HG02571 (cell line): Measurements from ENCODE around the gene TMEM217.

Experiments
- ATAC-seq: cut with Tn5 transposase; IDR thresholded peaks from one replicate; pipeline ENCODE4 v1.9.1; 2021; ENCODE audit warnings: mild to moderate bottlenecking, moderate library complexity; ENCODE audit not compliant: unreplicated experiment

Gene TMEM217

GRCh38 chr6:37170273-37171200, 87.4 kb downstream of the TMEM217 start:
- ATAC-seq: peak; percentile 32

- peak; percentile 50 for ATAC-seq
Observed at GRCh38 chr6:37169496-37170272, 88.3 kb downstream of the TMEM217 start, which contains the start of gene PIM1. PIM1 (plus strand) TSS chr6:37170152; CDS start chr6:37170576, 424 bp downstream.

GRCh38 chr6:37168811-37169495, 89.0 kb downstream of the TMEM217 start:
- no peak for ATAC-seq

- no peak for ATAC-seq
Observed at GRCh38 chr6:37168163-37168758, 89.7 kb downstream of the TMEM217 start.

- ATAC-seq: no peak
Observed at GRCh38 chr6:37162740-37163139, 95.2 kb downstream of the TMEM217 start.
